Smooth muscle cell (in vitro differentiated cells): Measurements from ENCODE around the gene SRSF10. TPM values are rescaled to one million over a fixed set of nuclear protein-coding genes. Genes with fewer than 3 reads are reported as not detected.

Experiments
- DNase-seq: peaks from one replicate; lab custom pipeline; 2025; ENCODE audit not compliant: unreplicated experiment; lab: John Stamatoyannopoulos, UW
- H2AFZ ChIP-seq: fragments of 200-600 bp; sonication (generic); 2 replicates; pipeline ENCODE4 v1.6.0; 2016; ENCODE audit warnings: antibody characterized with exemption, low read depth, mild to moderate bottlenecking
- H3F3A ChIP-seq: fragments of 200-600 bp; sonication (generic); 2 replicates; pipeline ENCODE4 v1.6.0; 2017; ENCODE audit warnings: antibody characterized with exemption, low read depth
- H3K27ac ChIP-seq: fragments of 200-600 bp; sonication (generic); 2 replicates; pipeline ENCODE4 v1.5.1; 2016; ENCODE audit warnings: low read depth, mild to moderate bottlenecking
- H3K27me3 ChIP-seq: fragments of 200-600 bp; sonication (generic); 2 replicates; pipeline ENCODE4 v1.6.1; 2016; ENCODE audit warnings: low read depth, mild to moderate bottlenecking
- H3K36me3 ChIP-seq: fragments of 200-600 bp; sonication (generic); 2 replicates; pipeline ENCODE4 v1.5.1; 2016; ENCODE audit warnings: low read depth
- H3K4me1 ChIP-seq: fragments of 200-600 bp; sonication (generic); 2 replicates; pipeline ENCODE4 v1.5.1; 2016; ENCODE audit warnings: low read depth
- H3K4me2 ChIP-seq: fragments of 200-600 bp; sonication (generic); 2 replicates; pipeline ENCODE4 v1.6.0; 2016; ENCODE audit warnings: mild to moderate bottlenecking
- H3K4me3 ChIP-seq: fragments of 200-600 bp; sonication (generic); 2 replicates; pipeline ENCODE4 v1.5.1; 2016; ENCODE audit warnings: mild to moderate bottlenecking
- H3K79me2 ChIP-seq: fragments of 200-600 bp; sonication (generic); 2 replicates; pipeline ENCODE4 v1.6.0; 2016; ENCODE audit warnings: low read depth, mild to moderate bottlenecking
- H3K9ac ChIP-seq: fragments of 200-600 bp; sonication (generic); 2 replicates; pipeline ENCODE4 v1.6.0; 2016; ENCODE audit warnings: low read depth
- H3K9me3 ChIP-seq: fragments of 200-600 bp; sonication (generic); replicated peaks from 2 replicates; pipeline ENCODE4 v1.5.1; 2016; ENCODE audit warnings: low read depth
- H4K20me1 ChIP-seq: fragments of 200-600 bp; sonication (generic); 2 replicates; pipeline ENCODE4 v1.6.0; 2016; ENCODE audit warnings: low read depth
- WGBS: methylation state at CpG from one replicate; pipeline ENCODE4 v1.1.7; 2016; ENCODE audit warnings: low lambda C conversion rate; 5-methylcytosine and 5-hydroxymethylcytosine counted together
- polyA plus RNA-seq: library from polyadenylated mRNA; unstranded; fragments of >200 nt; fragmentation: Nextera tagmentation; extraction: Ambion mirVana; gene quantifications from 2 replicates; pipeline ENCODE4 v1.2.1, GENCODE V29; 2016
- total RNA-seq: library from RNA; depleted of rRNA; stranded (reverse); fragments of >200 nt; gene quantifications from 2 replicates; pipeline ENCODE4 v1.2.3, GENCODE V29; 2014
- TF ChIP-seq, protein P1 (sequence below): fragments of 200-600 bp; sonication (generic); IDR thresholded peaks from 2 replicates; pipeline ENCODE4 v1.5.1; 2017; ENCODE audit warnings: borderline replicate concordance, mild to moderate bottlenecking, antibody characterized with exemption; ENCODE audit not compliant: insufficient read depth, poor library complexity, severe bottlenecking

Gene SRSF10
- total and polyA plus RNA-seq, 2 experiments from 2014 or later: 87.1 to 93.7 TPM

DNA sequence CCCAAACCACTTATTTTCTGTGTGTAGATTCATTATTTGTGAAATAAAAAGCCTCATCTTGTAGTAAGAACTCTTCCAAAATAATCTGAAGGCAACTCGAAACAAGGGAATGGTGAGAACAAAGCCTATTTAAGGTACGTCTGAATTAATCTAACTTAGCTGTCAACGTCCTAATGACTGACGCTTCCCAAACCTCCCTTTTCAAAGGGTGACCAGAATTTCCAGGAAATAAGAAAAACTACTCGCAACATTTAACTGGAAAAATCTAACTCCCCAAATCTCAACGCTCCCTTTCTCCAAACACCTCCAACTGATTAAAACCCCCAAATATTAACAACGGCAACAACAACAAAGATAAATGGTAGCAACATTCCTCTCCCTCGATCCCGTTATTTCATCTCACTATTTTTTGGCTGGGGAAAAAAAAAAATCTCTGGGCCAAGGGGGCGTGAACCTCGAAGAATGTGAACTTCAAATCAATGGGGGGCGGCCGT lies 693 bp downstream of the SRSF10 start:
- Histone ChIP-seq H3F3A (peaks cover 6% of the 10 kb centered on the region), H4K20me1 (peaks cover 53% of the 10 kb centered on the region), H3K27ac (peak overlapping the region; percentile 94), H3K27me3 (no peaks in the 10 kb centered on the region), H3K36me3 (no peaks in the 10 kb centered on the region), H3K9ac (peak overlapping the region; percentile 100), H3K79me2 (peaks cover 57% of the 10 kb centered on the region), H3K4me3 (peak overlapping the region; percentile 100), H3K9me3 (no peaks in the 10 kb centered on the region), H2AFZ (peak overlapping the region; percentile 56), H3K4me2 (peak overlapping the region; percentile 99), H3K4me1 (peaks cover 29% of the 10 kb centered on the region)
- 1% methylated on average over 13 of the region's 13 CpGs for WGBS
- no peak for DNase-seq
- TF ChIP-seq, protein P1, sequence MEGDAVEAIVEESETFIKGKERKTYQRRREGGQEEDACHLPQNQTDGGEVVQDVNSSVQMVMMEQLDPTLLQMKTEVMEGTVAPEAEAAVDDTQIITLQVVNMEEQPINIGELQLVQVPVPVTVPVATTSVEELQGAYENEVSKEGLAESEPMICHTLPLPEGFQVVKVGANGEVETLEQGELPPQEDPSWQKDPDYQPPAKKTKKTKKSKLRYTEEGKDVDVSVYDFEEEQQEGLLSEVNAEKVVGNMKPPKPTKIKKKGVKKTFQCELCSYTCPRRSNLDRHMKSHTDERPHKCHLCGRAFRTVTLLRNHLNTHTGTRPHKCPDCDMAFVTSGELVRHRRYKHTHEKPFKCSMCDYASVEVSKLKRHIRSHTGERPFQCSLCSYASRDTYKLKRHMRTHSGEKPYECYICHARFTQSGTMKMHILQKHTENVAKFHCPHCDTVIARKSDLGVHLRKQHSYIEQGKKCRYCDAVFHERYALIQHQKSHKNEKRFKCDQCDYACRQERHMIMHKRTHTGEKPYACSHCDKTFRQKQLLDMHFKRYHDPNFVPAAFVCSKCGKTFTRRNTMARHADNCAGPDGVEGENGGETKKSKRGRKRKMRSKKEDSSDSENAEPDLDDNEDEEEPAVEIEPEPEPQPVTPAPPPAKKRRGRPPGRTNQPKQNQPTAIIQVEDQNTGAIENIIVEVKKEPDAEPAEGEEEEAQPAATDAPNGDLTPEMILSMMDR: no peak

GRCh38 chr1:23978805-23979204 lies 1.3 kb downstream of the SRSF10 start:
- Histone ChIP-seq H3K36me3 (no peaks in the 10 kb centered on the region), H3K4me2 (peak overlapping the region; percentile 99), H4K20me1 (peaks cover 59% of the 10 kb centered on the region), H3K4me1 (peaks cover 29% of the 10 kb centered on the region), H3K9me3 (no peaks in the 10 kb centered on the region), H3K4me3 (peak overlapping the region; percentile 100), H3F3A (peaks cover 6% of the 10 kb centered on the region), H3K27ac (peak overlapping the region; percentile 94), H3K79me2 (peaks cover 63% of the 10 kb centered on the region), H3K9ac (peak overlapping the region; percentile 100), H2AFZ (no peak overlapping the region), H3K27me3 (no peaks in the 10 kb centered on the region)
- no peak for DNase-seq
- TF ChIP-seq, protein P1: no peak
- WGBS: 15% methylated on average over 4 of the region's 4 CpGs

DNA sequence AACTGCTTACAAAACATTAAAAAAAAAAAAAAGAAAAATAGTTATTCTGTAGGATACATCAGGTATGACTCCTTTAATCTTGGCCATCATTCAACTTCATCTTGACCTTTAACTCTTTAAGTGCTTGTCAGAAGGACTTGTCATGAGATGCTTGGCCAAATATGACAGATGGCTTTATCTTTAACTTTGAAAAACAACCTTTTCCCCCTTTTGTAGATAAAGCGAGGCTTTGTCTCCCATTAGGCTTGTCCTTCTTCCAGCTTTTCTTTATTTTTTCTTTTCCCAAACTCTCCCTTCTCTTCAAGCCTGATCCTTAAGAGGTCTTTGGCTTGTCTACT lies 2.3 kb downstream of the SRSF10 start:
- H3K27me3 ChIP-seq: no peaks in the 10 kb centered on the region
- peaks cover 1% of the 10 kb centered on the region for H3K36me3 ChIP-seq
- H4K20me1 ChIP-seq: peaks cover 69% of the 10 kb centered on the region
- TF ChIP-seq, protein P1: no peak
- no peak for DNase-seq
- 96% methylated on average over 1 of the region's 1 CpG for WGBS
- no peak overlapping the region for H2AFZ ChIP-seq
- peak overlapping the region; percentile 100 for H3K4me3 ChIP-seq
- H3K9me3 ChIP-seq: no peaks in the 10 kb centered on the region
- H3K27ac ChIP-seq: peak overlapping the region; percentile 94
- peak overlapping the region; percentile 100 for H3K9ac ChIP-seq
- peaks cover 29% of the 10 kb centered on the region for H3K4me1 ChIP-seq
- peak overlapping the region; percentile 99 for H3K4me2 ChIP-seq
- peaks cover 6% of the 10 kb centered on the region for H3F3A ChIP-seq
- H3K79me2 ChIP-seq: peaks cover 73% of the 10 kb centered on the region

DNA sequence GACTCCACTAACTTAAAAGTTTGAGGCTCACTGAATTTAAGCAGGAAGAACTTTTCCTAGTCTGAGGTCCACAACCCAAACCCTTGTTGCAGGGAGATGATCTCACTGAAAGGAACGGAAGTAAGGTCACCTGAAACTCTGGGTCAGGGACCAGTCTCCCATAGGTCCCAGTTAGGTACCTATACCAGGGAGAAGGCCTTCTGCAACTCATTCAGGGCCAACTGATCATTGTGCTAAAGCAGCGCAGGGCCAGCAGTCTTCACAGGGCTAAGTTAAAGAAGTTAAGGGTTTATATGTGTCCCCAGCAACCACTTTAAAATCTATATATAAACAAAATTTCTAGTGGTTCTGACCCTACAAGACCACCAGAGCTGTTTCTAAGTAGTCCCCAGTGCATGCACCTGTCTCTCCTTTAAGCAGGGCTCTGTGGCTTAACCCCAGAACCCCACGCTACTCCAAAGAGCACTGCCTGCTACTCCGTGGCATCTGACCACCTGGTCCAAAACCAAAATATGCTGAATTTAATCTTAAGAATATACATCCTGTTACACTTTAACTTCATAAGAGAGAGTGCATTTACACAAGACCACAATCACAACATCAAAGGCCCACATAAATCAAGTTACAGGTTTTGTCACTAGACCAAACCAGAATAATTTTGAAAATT lies 2.8 kb downstream of the SRSF10 start:
- peaks cover 74% of the 10 kb centered on the region for H4K20me1 ChIP-seq
- TF ChIP-seq, protein P1: no peak
- H3K36me3 ChIP-seq: peaks cover 2% of the 10 kb centered on the region
- no peak overlapping the region for H2AFZ ChIP-seq
- H3K4me2 ChIP-seq: peak overlapping the region; percentile 99
- H3K27me3 ChIP-seq: no peaks in the 10 kb centered on the region
- no peaks in the 10 kb centered on the region for H3K9me3 ChIP-seq
- peaks cover 29% of the 10 kb centered on the region for H3K4me1 ChIP-seq
- DNase-seq: no peak
- no peak overlapping the region for H3K9ac ChIP-seq
- 86% methylated on average over 4 of the region's 4 CpGs for WGBS
- H3K27ac ChIP-seq: no peak overlapping the region
- H3F3A ChIP-seq: peaks cover 6% of the 10 kb centered on the region
- H3K4me3 ChIP-seq: no peak overlapping the region
- H3K79me2 ChIP-seq: peaks cover 78% of the 10 kb centered on the region
